Breast epithelium (tissue), 4 donors: ENCODE data around the gene FLYWCH2. TPM values are rescaled to one million over a fixed set of nuclear protein-coding genes. Genes with fewer than 3 reads are reported as not detected.
A peak's percentile ranks its signal among the peaks of the same experiment; 100 is the strongest.

Experiments
- DNase-seq, 2 donors: peaks; one replicate each; pipeline ENCODE4 v3.0.0-alpha.2; 2019; ENCODE audit warnings: low spot score in 2 of 2
- H3K27ac ChIP-seq, 2 donors: fragments of 200-600 bp; sonication (generic) in 1 of 2; one replicate each; pipeline ENCODE4 v1.5.1; 2016 to 2019; ENCODE audit warnings: mild to moderate bottlenecking in 1 of 2
- H3K27me3 ChIP-seq, 2 donors: fragments of 200-600 bp; sonication (generic) in 1 of 2; one replicate each; pipeline versions ENCODE4 v1.5.1 to v1.6.0; 2017 to 2019; ENCODE audit warnings: control low read depth in 1 of 2, mild to moderate bottlenecking in 1 of 2
- H3K36me3 ChIP-seq: fragments of 200-600 bp; one replicate; pipeline ENCODE4 v1.5.1; 2019
- H3K4me1 ChIP-seq, 2 donors: fragments of 200-600 bp; sonication (generic); one replicate each; pipeline ENCODE4 v1.5.1; 2016 to 2019; ENCODE audit warnings: control low read depth in 1 of 2
- H3K4me3 ChIP-seq, 3 donors: fragments of 200-600 bp; sonication (generic); 1 replicate in 2 of 3; 2 replicates in 1 of 3; pipeline ENCODE4 v1.5.1; 2016 to 2019; ENCODE audit warnings: mild to moderate bottlenecking in 3 of 3, moderate library complexity in 2 of 3
- H3K9me3 ChIP-seq, 2 donors: fragments of 200-600 bp; sonication (generic) in 1 of 2; one replicate each; pipeline ENCODE4 v1.5.1; 2016 to 2019; ENCODE audit warnings: control low read depth in 1 of 2
- POLR2A ChIP-seq: fragments of 450-650 bp; IDR thresholded peaks from one replicate; pipeline ENCODE4 v1.6.1; 2016; ENCODE audit warnings: antibody characterized with exemption, mild to moderate bottlenecking, moderate library complexity
- POLR2AphosphoS5 ChIP-seq, 3 donors: sonication (generic); formaldehyde crosslinking; IDR thresholded peaks; one replicate each; pipeline ENCODE4 v1.6.1; 2017; ENCODE audit warnings: antibody characterized with exemption in 3 of 3
- intact Hi-C: fragments of 100-400 bp; cut with DNase I; formaldehyde crosslinking; loops from one replicate; pipeline ENCODE4 v1.15.1; 2023; ENCODE audit warnings: low total_unique reads
- total RNA-seq, 3 donors: library from RNA; depleted of rRNA; stranded (reverse); fragments of >200 nt; gene quantifications; one replicate each; pipeline ENCODE4 v1.1.0, GENCODE V29; 2016
- TF ChIP-seq, protein P1 (sequence below), 3 donors: fragments of 450-650 bp; IDR thresholded peaks; one replicate each; pipeline ENCODE4 v1.5.1; 2016 to 2017; ENCODE audit warnings: antibody characterized with exemption in 3 of 3, mild to moderate bottlenecking in 3 of 3, moderate library complexity in 3 of 3

FLYWCH2 gene
- total RNA-seq, 3 donors from 2014 or later = 36.0 to 49.2 (median 47.9) TPM

DNA sequence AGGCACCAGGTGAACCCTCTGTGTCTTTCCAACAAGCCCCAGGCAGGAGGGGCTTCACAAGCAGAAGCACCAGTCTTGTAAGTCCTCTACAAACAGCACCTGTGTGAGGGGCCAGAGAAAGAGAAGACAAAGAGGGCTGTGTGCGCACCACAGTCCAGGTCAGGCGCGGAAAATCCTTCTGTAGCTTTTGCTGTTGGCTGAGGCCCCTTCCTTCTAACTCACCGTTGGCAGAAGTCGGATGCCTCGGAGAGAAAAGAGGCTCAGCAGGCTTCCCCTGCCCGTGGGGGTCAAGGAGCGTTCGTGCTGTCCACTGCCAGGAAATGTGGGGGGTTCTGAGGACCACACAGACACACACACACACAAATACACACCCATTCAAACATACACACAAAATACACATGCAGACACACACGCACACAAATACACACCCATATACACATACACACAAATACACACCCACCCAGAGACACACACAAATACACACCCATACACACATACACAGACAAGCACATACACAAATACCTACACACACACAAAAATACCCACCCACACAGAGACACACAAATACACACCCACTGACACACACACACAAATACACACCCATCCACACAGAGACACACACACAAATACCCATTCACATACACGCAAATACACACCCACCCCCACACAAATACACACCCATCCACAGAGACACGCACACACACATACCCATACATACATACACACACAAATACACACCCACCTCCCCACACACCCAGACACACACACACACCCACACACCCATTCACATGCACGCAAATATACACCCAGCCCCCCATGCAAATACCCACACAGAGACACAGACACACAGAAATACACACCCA is 46.1 kb upstream of the FLYWCH2 start:
- no peak for TF ChIP-seq POLR2AphosphoS5 (IDR thresholded peaks at IDR 0.05)
- TF ChIP-seq POLR2A = no peak
- TF ChIP-seq, protein P1, sequence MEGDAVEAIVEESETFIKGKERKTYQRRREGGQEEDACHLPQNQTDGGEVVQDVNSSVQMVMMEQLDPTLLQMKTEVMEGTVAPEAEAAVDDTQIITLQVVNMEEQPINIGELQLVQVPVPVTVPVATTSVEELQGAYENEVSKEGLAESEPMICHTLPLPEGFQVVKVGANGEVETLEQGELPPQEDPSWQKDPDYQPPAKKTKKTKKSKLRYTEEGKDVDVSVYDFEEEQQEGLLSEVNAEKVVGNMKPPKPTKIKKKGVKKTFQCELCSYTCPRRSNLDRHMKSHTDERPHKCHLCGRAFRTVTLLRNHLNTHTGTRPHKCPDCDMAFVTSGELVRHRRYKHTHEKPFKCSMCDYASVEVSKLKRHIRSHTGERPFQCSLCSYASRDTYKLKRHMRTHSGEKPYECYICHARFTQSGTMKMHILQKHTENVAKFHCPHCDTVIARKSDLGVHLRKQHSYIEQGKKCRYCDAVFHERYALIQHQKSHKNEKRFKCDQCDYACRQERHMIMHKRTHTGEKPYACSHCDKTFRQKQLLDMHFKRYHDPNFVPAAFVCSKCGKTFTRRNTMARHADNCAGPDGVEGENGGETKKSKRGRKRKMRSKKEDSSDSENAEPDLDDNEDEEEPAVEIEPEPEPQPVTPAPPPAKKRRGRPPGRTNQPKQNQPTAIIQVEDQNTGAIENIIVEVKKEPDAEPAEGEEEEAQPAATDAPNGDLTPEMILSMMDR (IDR thresholded peaks at IDR 0.05) = no peak
- intact Hi-C loops = no loop called here
- peak in 1 of 2 donors; percentile 44 for DNase-seq
- H3K27me3 ChIP-seq = no peaks in the 10 kb centered on the region
- H3K9me3 ChIP-seq = no peaks in the 10 kb centered on the region
- H3K36me3 ChIP-seq = no peaks in the 10 kb centered on the region
- peaks cover 0 to 8% of the 10 kb centered on the region in 2 donors for H3K4me1 ChIP-seq
- peak overlapping the region in 1 of 3 donors; percentile 22 for H3K4me3 ChIP-seq
- peak overlapping the region; percentile 84 to 89 for H3K27ac ChIP-seq

DNA sequence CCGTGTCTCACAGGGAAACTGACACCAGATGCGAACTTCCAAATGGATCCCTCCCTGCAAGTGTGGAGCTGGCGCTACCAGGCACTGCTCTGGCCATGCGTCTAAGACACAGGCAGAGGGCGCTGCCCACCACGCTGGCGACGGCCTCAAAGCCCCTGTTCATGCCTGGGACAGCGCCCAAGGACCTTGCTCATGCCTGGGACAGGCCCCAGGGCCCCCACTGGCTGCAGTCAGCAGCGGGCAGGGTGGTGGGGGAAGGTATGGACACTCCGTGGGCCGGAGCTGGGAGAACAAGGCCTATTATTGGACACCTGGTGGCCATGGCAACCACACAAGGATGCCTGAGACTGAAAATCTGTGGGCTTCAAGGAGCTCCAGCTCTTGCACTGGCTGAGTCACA is 44.1 kb upstream of the FLYWCH2 start:
- intact Hi-C loops = no loop called here
- peak in 1 of 2 donors; percentile 44 for DNase-seq
- TF ChIP-seq, protein P1 (IDR thresholded peaks at IDR 0.05) = peak in 2 of 3 donors; percentile 44 to 80
- TF ChIP-seq POLR2AphosphoS5 (IDR thresholded peaks at IDR 0.05) (no peak), POLR2A (no peak)
- H3K36me3 ChIP-seq = no peaks in the 10 kb centered on the region
- H3K27ac ChIP-seq = no peak overlapping the region
- no peaks in the 10 kb centered on the region for H3K27me3 ChIP-seq
- H3K9me3 ChIP-seq = no peaks in the 10 kb centered on the region
- no peak overlapping the region for H3K4me3 ChIP-seq
- H3K4me1 ChIP-seq = peaks cover 0 to 8% of the 10 kb centered on the region in 2 donors

DNA sequence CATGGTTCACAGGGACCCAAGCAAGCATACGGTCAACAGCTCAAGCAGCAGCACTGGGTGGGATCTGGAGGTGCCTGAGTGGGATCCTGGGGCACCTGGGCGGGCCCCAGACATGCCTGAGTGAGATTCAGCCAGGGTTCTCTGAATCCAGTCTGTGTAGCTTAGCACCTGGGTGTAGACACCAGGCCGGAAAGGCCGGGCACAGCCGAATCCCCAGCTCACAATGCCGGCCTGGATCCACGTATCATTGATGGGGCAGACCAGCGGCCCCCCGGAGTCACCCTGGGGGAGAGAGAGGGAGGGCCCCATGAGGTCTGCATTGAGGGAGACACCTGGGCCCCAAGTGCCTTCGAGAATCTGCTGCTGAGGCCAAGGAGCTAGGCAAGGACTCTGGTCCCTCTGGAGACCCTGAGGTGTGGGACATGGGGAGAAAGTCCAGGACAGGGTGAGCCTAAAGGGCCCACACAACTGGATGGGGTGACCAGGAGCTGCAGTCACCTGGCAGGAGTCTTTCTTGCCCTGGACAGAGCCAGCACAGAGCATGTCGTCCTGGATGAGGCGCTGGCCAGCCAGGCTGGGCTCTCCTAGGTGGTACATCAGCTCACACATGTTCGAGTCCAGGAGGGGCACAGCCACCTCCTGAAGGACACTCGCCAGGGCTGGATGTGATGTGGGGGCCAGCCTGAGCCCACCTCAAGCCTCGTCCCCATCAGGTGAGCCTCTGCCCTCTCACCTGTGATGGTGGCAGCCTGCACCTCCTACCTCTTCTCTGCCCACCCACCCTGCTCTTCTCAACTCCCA is 43.2 kb upstream of the FLYWCH2 start:
- Histone ChIP-seq H3K27me3 (no peaks in the 10 kb centered on the region), H3K9me3 (no peaks in the 10 kb centered on the region), H3K36me3 (no peaks in the 10 kb centered on the region), H3K27ac (no peak overlapping the region), H3K4me3 (no peak overlapping the region), H3K4me1 (peaks cover 0 to 8% of the 10 kb centered on the region in 2 donors)
- no peak for TF ChIP-seq POLR2AphosphoS5 (IDR thresholded peaks at IDR 0.05)
- no peak for TF ChIP-seq POLR2A
- TF ChIP-seq, protein P1 (IDR thresholded peaks at IDR 0.05) = no peak
- DNase-seq = no peak
- intact Hi-C loops = no loop called here

DNA sequence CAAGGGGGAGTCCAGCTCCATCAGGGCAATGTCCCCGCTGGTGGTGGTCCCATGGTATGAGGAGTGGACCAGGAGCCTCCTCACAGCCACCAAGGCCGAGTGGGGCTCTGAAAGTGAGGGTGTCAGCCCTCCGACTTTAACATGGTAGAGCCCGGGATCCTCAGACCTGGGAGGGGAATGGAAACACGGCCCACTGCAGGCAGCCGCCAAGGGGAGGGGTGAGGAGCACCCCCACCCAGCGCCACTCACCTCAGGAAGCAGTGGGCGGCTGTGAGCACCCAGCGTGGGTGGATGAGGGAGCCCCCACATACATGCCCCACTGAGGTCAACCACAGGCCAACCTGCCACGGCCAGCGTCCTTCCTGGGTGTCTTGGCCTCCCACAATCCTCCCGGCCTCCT is 42.1 kb upstream of the FLYWCH2 start:
- TF ChIP-seq POLR2AphosphoS5 (IDR thresholded peaks at IDR 0.05) (no peak), POLR2A (no peak)
- TF ChIP-seq, protein P1 (IDR thresholded peaks at IDR 0.05) = no peak
- Histone ChIP-seq H3K4me3 (no peak overlapping the region), H3K4me1 (peaks cover 0 to 8% of the 10 kb centered on the region in 2 donors), H3K36me3 (no peaks in the 10 kb centered on the region), H3K9me3 (no peaks in the 10 kb centered on the region), H3K27me3 (no peaks in the 10 kb centered on the region), H3K27ac (no peak overlapping the region)
- no peak for DNase-seq
- intact Hi-C loops = no loop called here
